HepG2 (cell line): Measurements from ENCODE around the gene WDCP. TPM values are rescaled to one million over a fixed set of nuclear protein-coding genes. Genes with fewer than 3 reads are reported as not detected.
A peak's percentile ranks its signal among the peaks of the same experiment; 100 is the strongest.

Source experiments
- KAT7 ChIP-seq: IDR thresholded peaks from 2 replicates; pipeline ENCODE4 v1.6.1; 2018; ENCODE audit warnings: borderline replicate concordance, missing compliant biosample characterization
- NFYB ChIP-seq: sonication (generic); formaldehyde crosslinking; IDR thresholded peaks from 2 replicates; pipeline ENCODE4 v1.4.0; 2020; ENCODE audit warnings: missing genetic modification reagents
- NKX3-1 ChIP-seq: sonication (generic); formaldehyde crosslinking; IDR thresholded peaks from 2 replicates; pipeline ENCODE4 v1.5.0; 2020; ENCODE audit warnings: missing genetic modification reagents
- POLR2A ChIP-seq, 2 experiments: IDR thresholded peaks; 2 replicates each; pipeline ENCODE4 v1.6.1; 2011; ENCODE audit warnings: low read depth in 2 of 2, low read length in 2 of 2, mild to moderate bottlenecking in 1 of 2, moderate library complexity in 1 of 2; ENCODE audit not compliant: insufficient read depth in 1 of 2
- TMF1 ChIP-seq: sonication (generic); formaldehyde crosslinking; IDR thresholded peaks from 2 replicates; pipeline ENCODE4 v1.8.1; 2022; ENCODE audit warnings: low read depth, missing genetic modification reagents
- ZNF687 ChIP-seq: sonication (generic); formaldehyde crosslinking; IDR thresholded peaks from 2 replicates; pipeline ENCODE4 v1.5.1; 2020; ENCODE audit warnings: mild to moderate bottlenecking, missing genetic modification reagents, moderate library complexity
- polyA plus RNA-seq, 8 experiments: library from polyadenylated mRNA; depleted of rRNA in 3 of 8; stranded (reverse) in 7 of 8; unstranded in 1 of 8; fragments of >200 nt; fragmentation: Illumina TruSeq in 4 of 8; extraction: Trizol in 4 of 8; gene quantifications; 2 replicates each; pipeline versions ENCODE4 v1.2.1 to v1.2.3, GENCODE V29; 2011 to 2016; ENCODE audit warnings: low read depth in 4 of 8, missing spikeins in 1 of 8, mixed read lengths in 1 of 8; ENCODE audit not compliant: insufficient read depth in 1 of 8
- total RNA-seq, 5 experiments: library from RNA; depleted of rRNA; stranded (reverse); fragments of >200 nt; fragmentation: Illumina TruSeq; extraction: Trizol; gene quantifications; 2 replicates each; pipeline ENCODE4 v1.2.3, GENCODE V29; 2016; ENCODE audit warnings: low read depth in 1 of 5
- TF ChIP-seq, protein P1 (sequence below): sonication (generic); formaldehyde crosslinking; IDR thresholded peaks from 2 replicates; pipeline ENCODE4 v1.9.0; 2021; ENCODE audit warnings: mild to moderate bottlenecking, missing genetic modification reagents
- TF ChIP-seq, protein P2 (sequence below): sonication (generic); formaldehyde crosslinking; IDR thresholded peaks from 2 replicates; pipeline ENCODE4 v1.9.0; 2021; ENCODE audit warnings: missing genetic modification reagents, borderline replicate concordance
- TF ChIP-seq, protein P3 (sequence below): sonication (generic); formaldehyde crosslinking; IDR thresholded peaks from 2 replicates; pipeline ENCODE4 v1.8.1; 2023; ENCODE audit warnings: mild to moderate bottlenecking, inconsistent platforms, moderate library complexity, missing genetic modification reagents, borderline replicate concordance
- TF ChIP-seq, protein P4 (sequence below): sonication (generic); formaldehyde crosslinking; conservative IDR thresholded peaks from 2 replicates; pipeline ENCODE4 v1.4.0; 2020; ENCODE audit warnings: missing genetic modification reagents

The WDCP gene
- total and polyA plus RNA-seq, 2 of the 13 experiments (the other 11 are each of a cell fraction or from before 2014, with no cell fraction given), result 17.4 to 22.6 TPM

GRCh38 chr2:24022324-24022974 is 24.7 kb downstream of the WDCP start (continued):
- TF ChIP-seq, protein P1, sequence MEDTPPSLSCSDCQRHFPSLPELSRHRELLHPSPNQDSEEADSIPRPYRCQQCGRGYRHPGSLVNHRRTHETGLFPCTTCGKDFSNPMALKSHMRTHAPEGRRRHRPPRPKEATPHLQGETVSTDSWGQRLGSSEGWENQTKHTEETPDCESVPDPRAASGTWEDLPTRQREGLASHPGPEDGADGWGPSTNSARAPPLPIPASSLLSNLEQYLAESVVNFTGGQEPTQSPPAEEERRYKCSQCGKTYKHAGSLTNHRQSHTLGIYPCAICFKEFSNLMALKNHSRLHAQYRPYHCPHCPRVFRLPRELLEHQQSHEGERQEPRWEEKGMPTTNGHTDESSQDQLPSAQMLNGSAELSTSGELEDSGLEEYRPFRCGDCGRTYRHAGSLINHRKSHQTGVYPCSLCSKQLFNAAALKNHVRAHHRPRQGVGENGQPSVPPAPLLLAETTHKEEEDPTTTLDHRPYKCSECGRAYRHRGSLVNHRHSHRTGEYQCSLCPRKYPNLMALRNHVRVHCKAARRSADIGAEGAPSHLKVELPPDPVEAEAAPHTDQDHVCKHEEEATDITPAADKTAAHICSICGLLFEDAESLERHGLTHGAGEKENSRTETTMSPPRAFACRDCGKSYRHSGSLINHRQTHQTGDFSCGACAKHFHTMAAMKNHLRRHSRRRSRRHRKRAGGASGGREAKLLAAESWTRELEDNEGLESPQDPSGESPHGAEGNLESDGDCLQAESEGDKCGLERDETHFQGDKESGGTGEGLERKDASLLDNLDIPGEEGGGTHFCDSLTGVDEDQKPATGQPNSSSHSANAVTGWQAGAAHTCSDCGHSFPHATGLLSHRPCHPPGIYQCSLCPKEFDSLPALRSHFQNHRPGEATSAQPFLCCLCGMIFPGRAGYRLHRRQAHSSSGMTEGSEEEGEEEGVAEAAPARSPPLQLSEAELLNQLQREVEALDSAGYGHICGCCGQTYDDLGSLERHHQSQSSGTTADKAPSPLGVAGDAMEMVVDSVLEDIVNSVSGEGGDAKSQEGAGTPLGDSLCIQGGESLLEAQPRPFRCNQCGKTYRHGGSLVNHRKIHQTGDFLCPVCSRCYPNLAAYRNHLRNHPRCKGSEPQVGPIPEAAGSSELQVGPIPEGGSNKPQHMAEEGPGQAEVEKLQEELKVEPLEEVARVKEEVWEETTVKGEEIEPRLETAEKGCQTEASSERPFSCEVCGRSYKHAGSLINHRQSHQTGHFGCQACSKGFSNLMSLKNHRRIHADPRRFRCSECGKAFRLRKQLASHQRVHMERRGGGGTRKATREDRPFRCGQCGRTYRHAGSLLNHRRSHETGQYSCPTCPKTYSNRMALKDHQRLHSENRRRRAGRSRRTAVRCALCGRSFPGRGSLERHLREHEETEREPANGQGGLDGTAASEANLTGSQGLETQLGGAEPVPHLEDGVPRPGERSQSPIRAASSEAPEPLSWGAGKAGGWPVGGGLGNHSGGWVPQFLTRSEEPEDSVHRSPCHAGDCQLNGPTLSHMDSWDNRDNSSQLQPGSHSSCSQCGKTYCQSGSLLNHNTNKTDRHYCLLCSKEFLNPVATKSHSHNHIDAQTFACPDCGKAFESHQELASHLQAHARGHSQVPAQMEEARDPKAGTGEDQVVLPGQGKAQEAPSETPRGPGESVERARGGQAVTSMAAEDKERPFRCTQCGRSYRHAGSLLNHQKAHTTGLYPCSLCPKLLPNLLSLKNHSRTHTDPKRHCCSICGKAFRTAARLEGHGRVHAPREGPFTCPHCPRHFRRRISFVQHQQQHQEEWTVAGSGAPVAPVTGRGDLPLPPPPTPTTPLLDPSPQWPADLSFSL, result no peak
- TF ChIP-seq POLR2A (IDR thresholded peaks at IDR 0.05; ENCODE audit: insufficient read depth in 1 of 2, low read depth in 2 of 2, low read length in 2 of 2), result no peak
- TF ChIP-seq, protein P2, sequence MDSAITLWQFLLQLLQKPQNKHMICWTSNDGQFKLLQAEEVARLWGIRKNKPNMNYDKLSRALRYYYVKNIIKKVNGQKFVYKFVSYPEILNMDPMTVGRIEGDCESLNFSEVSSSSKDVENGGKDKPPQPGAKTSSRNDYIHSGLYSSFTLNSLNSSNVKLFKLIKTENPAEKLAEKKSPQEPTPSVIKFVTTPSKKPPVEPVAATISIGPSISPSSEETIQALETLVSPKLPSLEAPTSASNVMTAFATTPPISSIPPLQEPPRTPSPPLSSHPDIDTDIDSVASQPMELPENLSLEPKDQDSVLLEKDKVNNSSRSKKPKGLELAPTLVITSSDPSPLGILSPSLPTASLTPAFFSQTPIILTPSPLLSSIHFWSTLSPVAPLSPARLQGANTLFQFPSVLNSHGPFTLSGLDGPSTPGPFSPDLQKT (CRISPR knock-in tag), result no peak
- no peak for TF ChIP-seq NKX3-1
- no peak for TF ChIP-seq NFYB (CRISPR knock-in tag)
- TF ChIP-seq ZNF687 (CRISPR knock-in tag), result peak; percentile 82
- TF ChIP-seq, protein P3, sequence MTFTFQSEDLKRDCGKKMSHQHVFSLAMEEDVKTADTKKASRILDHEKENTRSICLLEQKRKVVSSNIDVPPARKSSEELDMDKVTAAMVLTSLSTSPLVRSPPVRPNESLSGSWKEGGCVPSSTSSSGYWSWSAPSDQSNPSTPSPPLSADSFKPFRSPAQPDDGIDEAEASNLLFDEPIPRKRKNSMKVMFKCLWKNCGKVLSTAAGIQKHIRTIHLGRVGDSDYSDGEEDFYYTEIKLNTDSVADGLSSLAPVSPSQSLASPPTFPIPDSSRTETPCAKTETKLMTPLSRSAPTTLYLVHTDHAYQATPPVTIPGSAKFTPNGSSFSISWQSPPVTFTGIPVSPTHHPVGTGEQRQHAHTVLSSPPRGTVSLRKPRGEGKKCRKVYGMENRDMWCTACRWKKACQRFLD, result no peak; the same call in 1 of the 2 replicates
- TF ChIP-seq KAT7 (CRISPR knock-in tag), result no peak
- 0 out of 2 replicates have a peak, but pooled peaks have one; percentile 33 for TF ChIP-seq TMF1 (CRISPR knock-in tag)
- TF ChIP-seq, protein P4, sequence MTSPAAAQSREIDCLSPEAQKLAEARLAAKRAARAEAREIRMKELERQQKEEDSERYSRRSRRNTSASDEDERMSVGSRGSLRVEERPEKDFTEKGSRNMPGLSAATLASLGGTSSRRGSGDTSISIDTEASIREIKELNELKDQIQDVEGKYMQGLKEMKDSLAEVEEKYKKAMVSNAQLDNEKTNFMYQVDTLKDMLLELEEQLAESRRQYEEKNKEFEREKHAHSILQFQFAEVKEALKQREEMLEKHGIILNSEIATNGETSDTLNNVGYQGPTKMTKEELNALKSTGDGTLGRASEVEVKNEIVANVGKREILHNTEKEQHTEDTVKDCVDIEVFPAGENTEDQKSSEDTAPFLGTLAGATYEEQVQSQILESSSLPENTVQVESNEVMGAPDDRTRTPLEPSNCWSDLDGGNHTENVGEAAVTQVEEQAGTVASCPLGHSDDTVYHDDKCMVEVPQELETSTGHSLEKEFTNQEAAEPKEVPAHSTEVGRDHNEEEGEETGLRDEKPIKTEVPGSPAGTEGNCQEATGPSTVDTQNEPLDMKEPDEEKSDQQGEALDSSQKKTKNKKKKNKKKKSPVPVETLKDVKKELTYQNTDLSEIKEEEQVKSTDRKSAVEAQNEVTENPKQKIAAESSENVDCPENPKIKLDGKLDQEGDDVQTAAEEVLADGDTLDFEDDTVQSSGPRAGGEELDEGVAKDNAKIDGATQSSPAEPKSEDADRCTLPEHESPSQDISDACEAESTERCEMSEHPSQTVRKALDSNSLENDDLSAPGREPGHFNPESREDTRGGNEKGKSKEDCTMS (CRISPR knock-in tag), result no peak
